Epidermal melanocyte (primary cell): ENCODE measurements around the gene XRCC5.

ENCODE experiments used
- DNase-seq: peaks from one replicate; pipeline ENCODE4 v3.0.0; 2011; ENCODE audit warnings: low spot score; ENCODE audit not compliant: insufficient read length

XRCC5 gene

GRCh38 chr2:216222650-216223352, 113.7 kb downstream of the XRCC5 start:
- no peak for DNase-seq

GRCh38 chr2:216224388-216224787, 115.2 kb downstream of the XRCC5 start:
- no peak for DNase-seq

- DNase-seq: no peak
Measured at GRCh38 chr2:216229277-216229914, 120.2 kb downstream of the XRCC5 start.

- no peak for DNase-seq
Measured at GRCh38 chr2:216231867-216232266, 122.7 kb downstream of the XRCC5 start.

- no peak for DNase-seq
Measured at GRCh38 chr2:216232721-216233120, 123.6 kb downstream of the XRCC5 start.

- no peak for DNase-seq
Measured at GRCh38 chr2:216233281-216233995, 124.3 kb downstream of the XRCC5 start.

GRCh38 chr2:216234106-216234505, 125.0 kb downstream of the XRCC5 start:
- DNase-seq: no peak

GRCh38 chr2:216235462-216235861, 126.3 kb downstream of the XRCC5 start:
- DNase-seq: no peak

- no peak for DNase-seq
Measured at GRCh38 chr2:216235896-216236295, 126.7 kb downstream of the XRCC5 start.

- DNase-seq: no peak
Measured at GRCh38 chr2:216236486-216236885, 127.3 kb downstream of the XRCC5 start.

GRCh38 chr2:216242365-216242764, 133.2 kb downstream of the XRCC5 start:
- DNase-seq: no peak

- DNase-seq: no peak
Measured at GRCh38 chr2:216243026-216243425, 133.9 kb downstream of the XRCC5 start.

- DNase-seq: no peak
Measured at GRCh38 chr2:216245391-216245975, 136.3 kb downstream of the XRCC5 start.

GRCh38 chr2:216246766-216247165, 137.6 kb downstream of the XRCC5 start:
- no peak for DNase-seq
